Measurements from ENCODE around the gene RPS5. TPM values are rescaled to one million over a fixed set of nuclear protein-coding genes. Genes with fewer than 3 reads are reported as not detected.

Gene RPS5
- polyA plus RNA-seq, 4 donors = 816 to 1,178 (median 906) TPM

DNA sequence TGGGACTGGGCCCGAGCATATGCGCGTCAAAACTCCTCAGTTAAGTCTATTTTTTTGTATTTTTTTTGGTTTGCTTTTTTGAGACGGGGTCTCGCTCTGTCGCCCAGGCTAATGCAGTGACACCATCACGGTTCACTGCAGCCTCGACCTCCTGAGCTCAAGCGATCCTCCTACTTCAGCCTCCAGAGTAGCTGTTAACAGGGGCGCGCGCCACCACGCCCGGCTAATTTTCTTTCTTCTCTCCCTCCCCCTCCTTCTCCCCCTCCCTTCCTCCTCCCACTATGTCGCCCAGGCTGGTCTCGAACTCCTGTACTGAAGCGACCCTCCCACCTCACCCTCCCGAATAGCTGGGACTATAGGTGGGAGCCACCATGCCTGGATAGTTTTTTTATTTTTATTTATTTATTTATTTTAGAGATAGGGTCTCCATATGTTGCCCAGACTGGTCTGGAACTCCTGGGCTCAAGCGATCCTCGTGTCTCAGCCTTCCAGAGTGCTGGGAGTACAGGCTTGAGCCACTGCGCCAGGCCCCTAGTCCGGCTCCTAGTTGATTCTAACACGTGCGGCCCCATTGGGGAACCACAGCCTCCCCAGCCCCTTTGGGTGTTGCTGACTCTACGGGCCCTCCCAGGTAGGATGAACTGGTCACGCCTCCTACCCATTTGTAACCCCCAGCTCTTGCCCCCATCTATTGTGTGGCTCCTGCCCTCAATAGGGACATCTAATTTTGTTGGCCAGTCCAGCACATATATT, 5.4 kb upstream of the RPS5 start:
- DNase-seq (ENCODE audit: low read depth in 4 of 4, low spot score in 3 of 4) = no peak

DNA sequence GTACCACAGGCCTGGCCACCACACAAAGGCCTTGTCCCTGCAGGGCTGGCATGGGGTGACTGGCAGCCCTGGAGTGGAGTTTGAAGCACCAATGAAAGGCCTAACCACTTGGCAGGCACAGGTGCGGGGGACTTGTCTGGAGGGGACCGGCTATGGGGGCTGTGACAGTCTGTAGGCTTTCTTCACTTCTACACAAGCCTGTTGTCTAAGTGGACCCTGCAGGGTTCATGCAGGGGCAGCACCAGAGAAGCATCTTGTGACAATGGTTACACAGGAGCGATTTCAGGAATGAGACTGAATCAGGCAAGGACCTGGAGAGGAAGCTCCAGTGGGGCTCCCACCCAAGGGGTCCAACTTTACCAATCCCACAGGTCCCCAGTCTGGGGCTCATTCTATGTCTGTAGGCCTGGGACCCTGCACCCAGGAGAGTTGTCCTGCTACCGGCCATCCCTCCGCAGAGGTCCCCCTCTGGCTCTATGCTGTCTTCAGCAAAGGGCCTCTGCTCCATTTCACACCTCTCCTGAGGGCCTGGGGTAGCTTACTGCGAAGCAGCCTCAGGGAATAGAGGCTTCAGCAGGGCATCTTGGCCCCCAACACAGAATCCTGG, 4.0 kb upstream of the RPS5 start:
- DNase-seq (ENCODE audit: low read depth in 4 of 4, low spot score in 3 of 4) = no peak

DNA sequence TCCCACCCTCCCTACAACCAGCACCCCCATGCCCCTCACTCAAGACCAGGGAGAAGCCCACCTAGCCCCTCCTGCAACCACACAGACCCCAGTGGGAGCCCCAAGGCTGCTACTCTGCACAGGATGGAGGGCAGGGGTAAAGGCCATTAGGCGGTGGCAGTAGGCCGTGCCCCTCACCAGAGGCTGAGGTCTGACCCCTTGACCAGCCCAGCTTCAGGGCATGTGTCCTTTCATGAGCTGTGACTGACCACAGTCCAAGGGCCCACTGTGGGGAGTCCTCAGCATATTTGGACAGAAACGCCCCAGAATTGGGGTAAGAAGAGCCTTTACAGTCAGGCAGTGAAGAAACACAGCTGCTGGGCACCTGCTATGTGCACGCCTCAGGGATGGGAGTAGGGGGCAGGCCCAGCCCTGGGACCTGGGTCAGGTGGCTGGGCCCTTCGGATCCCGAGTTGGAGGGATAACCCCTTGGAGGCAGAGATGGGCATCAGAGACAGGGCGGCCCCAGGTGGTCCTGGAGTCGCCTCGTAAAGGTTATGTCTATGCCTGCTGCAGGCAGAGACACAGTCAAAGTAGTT, 1.7 kb upstream of the RPS5 start:
- DNase-seq (ENCODE audit: low read depth in 4 of 4, low spot score in 3 of 4) = no peak

DNA sequence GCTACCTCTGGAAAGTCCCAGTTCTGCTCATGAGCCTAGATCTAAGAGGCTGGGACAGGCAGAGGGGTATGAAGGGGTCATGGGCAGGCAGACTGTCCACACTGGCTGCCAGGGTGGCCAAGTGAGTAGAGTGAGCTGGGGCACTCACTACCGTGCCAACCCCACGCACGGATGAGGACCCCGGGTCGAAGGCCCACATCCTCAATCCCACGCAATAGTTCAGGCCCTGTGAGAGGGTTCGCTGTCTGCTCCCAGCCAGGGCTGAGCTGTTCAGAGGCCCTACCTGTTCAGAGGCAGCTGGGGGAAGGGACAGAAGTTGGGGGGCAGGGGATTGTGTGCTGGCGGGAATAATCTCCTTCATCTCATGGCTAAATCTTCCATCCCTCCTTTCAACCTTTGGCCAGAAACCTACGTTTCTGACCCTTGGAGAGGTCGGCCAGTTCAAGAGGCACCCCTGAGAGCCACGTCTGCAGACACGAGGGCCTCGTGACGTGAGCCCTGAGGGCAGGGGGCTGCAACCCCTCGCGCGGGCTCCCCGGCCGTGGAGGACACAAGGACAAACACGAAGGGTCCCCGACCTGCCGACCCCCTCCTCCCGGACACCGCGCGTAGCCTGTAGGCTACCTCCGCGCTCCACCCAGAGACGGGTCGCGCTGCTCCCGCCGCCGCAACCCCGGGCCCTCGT, 1.0 kb upstream of the RPS5 start:
- DNase-seq (ENCODE audit: low read depth in 4 of 4, low spot score in 3 of 4) = no peak

DNA sequence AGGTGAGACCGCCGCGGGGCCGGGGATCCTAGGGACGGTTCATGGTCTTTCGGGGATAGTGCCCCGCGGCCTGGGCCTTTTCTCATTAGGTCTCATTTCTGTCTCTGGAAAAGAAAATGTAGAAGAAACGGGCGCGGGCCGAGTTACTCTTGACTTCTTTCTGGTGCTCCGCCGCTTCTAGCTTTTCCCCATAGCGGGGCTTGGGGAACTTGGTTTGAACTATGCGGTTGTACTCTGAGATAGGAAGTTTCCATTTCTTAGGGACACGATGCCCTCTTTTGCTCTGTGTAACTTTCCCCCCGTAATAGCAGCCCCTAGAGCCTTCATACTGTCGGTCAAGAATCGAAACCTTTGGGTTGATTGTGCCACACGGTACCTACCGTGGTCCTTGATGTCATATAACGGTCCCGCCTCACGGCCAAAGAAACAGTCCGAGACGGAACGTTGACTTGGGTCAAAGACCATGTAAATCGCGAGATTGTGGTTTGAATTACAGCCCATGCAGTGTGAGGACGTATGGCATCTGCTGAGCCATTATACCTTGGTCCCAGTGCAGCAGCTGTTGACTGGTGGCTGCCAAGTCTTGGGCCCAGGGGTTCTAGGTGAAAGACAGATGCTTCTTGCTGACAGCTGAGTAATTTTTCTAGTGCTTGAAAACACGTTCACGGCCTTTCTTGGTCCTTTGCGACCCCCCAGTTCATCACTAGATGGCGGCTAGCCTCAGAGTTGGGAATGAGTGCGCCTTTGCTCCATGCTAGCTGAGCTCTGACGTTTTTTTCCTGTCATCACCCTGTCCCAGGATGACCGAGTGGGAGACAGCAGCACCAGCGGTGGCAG, 487 bp downstream of the RPS5 start:
- DNase-seq (ENCODE audit: low read depth in 4 of 4, low spot score in 3 of 4) = no peak

DNA sequence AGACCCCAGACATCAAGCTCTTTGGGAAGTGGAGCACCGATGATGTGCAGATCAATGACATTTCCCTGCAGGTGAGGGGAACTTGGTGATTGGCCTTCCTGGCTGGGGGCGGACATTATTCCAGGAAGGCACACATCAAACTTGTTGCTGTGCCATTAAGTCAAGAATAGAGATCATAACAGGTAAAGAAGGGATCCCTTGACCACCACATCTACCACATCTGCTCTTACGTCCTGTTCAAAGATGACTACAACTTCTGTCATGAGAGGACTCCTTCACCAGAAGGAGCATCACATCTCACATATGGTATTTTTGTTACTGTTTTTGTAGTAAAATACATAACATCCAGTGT, 1.1 kb downstream of the RPS5 start:
- no peak for DNase-seq (ENCODE audit: low read depth in 4 of 4, low spot score in 3 of 4)

DNA sequence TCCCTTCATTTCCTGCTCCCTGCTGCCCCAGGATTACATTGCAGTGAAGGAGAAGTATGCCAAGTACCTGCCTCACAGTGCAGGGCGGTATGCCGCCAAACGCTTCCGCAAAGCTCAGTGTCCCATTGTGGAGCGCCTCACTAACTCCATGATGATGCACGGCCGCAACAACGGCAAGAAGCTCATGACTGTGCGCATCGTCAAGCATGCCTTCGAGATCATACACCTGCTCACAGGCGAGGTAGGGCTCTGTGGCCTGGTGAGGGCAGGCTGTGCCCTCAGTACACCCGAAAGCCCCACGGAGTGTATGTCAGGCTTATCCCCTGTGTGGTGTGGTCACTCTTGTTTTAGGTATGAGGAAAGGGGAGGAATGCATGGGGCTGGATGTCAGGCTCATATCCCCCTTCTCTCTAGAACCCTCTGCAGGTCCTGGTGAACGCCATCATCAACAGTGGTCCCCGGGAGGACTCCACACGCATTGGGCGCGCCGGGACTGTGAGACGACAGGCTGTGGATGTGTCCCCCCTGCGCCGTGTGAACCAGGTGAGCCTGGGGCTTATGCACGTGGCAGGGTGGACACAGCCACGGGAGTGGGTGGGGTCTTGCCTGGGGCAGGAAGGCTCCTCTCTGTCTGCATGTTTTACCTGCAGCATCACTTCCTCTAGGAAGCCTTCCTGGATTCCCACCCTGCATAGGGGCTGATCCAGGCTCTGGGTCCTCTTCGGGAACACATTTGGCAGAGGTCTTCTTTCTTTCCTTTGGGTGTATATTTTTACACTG, 6.1 kb downstream of the RPS5 start:
- no peak for DNase-seq (ENCODE audit: low read depth in 4 of 4, low spot score in 3 of 4)

DNA sequence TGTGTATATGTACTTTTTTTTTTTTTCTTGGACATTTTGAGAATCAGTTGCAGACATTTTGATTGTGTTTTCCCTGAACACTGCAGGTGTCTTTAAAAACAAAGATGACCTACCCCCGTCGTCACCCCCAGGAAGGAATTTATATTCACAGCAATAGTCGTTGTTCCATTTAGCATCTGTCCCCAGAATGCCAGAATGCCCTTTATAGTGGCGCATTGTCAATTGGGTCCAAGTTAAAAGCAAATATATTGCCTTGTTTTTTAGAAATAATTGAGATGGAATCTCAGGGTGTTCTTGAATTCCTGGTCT, 6.6 kb downstream of the RPS5 start:
- DNase-seq (ENCODE audit: low read depth in 4 of 4, low spot score in 3 of 4) = no peak

DNA sequence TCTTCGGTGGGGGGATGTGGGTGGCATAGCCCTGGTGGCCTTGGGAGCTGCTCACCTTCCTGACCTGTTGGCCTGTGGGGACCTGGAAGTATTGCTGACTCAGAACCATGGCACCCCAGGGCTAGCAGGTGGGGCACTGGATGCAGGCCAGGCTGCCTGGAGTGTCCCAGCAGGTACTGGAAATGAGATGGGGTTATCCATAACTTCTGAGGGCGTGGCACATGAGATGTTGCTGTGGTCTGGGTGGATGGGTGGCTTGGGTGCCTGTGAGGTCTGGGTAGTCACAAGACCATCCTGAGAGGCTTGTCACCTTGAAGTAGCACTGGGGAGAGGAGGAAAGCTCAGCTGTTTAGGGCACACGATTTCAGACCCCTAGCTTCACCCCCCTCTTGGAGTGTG, 7.8 kb downstream of the RPS5 start:
- no peak for DNase-seq (ENCODE audit: low read depth in 4 of 4, low spot score in 3 of 4)

DNA sequence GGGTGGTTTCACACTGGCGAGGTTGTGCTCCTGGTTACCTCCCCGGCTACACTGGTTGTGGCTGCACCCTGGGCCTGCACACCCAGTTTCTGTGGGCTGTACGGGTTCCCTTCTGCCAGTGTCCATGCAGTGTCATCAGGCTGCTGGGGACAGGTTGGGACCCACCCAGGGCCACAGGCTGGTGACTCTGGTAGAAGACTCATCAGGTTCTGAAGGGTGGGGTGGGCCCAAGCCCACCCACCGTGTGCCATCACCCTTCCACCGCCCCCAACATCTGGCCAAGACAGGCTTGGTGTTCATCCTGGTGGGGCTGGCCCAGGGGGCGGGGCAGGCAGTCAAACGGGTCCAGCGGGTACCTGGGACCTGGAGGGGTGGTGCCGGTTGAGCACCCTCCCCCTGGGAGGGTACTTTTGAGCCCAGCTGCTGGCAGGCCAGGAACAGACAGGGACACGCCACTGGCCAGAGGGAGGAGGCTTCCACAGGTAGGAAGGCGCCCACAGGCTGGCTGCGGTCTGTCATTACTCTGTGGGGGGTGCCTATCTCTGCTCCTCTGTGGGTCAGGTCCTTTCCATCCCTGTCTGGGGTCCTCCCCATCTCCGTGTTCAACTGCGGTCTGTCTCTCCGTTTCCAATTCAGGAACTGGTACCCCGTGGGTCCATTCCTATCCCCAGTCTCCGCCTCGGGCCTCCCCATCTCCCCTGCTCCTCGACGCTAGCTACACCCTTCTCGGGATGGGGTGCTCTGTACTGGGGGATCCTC, 8.3 kb downstream of the RPS5 start, which contains the start of gene RNF225:
Gene RNF225 (plus strand): TSS at position 437 of the 759 bp plus-strand sequence. CDS start 434 bp downstream, outside the sequence.
- DNase-seq (ENCODE audit: low read depth in 4 of 4, low spot score in 3 of 4) = no peak

DNA sequence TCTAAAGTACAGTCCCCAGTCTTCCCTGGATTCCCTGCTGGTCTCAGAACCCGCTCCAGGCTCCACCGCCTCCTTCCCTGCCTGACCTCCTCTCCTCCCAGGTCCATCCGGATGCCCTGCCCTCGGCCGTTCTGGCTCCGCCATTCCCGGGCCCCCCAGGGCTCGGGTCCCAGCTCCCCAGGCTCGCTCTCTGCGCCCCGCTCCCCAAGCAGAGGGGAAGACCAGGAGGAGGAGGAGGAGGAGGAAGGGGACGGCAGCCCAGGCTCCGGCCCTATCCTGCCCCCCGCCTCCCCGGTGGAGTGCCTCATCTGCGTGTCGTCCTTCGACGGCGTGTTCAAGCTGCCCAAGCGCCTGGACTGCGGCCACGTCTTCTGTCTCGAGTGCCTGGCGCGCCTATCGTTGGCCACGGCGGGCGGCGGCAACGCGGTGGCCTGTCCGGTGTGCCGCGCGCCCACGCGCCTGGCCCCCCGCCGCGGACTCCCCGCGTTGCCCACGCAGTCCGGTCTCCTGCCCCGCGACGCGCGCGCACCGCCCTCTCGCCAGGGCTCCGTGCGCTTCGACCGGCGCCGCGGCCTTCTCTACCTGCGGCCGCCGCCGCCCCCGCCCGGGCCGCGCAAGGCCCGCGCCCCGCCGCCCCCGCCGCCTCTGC, 9.0 kb downstream of the RPS5 start:
- no peak for DNase-seq (ENCODE audit: low read depth in 4 of 4, low spot score in 3 of 4)

DNA sequence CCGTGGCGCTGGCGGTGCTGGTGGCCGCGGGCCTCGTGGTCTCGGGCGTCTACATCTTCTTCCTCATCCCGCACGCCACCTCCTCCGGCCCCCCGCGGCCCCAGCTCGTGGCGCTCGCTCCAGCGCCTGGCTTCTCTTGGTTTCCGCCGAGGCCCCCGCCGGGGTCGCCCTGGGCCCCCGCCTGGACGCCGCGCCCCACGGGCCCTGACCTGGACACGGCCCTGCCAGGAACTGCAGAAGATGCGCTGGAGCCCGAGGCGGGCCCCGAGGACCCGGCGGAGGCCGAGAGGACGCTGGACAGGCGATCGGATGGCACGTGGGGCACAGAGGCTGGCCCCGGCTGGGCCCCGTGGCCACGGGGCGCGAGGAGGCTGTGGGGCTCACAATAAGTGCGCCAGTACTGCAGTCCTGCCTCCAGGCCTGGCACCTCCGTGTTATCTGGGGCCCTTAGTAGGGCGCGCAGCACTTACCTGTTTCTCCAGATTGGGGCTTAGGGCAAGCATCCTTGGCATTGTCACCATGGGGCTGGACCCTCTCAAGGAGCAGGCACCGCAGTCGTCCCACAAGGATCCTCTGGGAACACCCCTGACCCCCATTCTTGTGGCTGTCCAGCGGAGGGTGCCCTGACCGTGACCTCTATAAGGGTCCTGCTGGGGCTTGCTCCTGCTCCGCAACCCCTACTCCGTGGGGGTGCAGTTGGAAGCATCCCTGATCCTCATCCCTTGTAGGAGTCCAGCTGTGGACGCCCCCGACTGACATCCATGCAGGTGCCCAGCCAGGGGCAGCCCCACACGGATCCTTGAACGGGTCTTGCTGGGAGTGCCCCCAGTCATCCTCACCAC, 9.8 kb downstream of the RPS5 start:
- DNase-seq (ENCODE audit: low read depth in 4 of 4, low spot score in 3 of 4) = no peak

DNA sequence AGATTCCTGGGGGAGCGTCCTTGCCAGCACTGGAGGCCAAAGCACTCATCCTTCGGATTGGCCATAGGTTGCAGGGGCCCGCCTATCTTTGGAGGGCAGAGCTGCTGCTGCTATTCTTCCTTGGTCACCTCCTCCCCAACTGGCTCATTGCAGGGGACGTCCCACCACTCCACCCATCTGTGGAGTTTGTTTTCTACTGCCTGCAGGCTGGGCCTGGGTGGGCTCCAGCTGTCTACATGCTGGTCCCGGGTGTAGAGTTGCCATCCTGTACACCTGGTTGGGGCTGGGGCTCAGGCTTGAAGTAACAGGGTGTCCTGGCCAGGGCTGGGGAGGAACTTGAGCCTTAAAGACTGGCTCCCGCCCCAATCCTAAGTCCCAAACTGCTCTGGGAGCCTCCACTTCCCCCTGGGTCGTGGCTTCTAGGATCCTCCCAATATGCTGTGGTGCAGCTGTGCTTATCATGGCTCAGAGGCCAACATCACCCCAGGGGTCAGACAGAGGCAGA, 10.5 kb downstream of the RPS5 start:
- no peak for DNase-seq (ENCODE audit: low read depth in 4 of 4, low spot score in 3 of 4)

DNA sequence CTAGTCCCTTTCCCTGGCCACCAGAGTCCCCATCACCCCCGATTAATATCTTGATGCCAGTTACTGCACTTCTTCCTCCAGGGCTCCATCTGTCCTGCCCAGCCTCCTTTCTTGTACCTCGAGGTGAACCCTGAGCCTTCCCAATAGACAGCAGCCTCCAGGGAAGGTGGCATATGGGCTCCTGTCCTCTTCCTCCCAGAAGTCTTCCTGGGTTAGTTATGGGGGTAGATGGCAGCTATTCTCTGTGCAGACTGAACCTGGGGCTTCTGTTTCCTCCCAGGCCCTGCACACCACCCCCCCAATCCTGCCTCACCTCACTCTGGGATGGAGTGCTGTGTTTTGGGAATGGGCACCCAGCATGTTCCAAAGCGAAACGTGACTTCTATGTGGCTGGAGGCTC, 11.0 kb downstream of the RPS5 start:
- DNase-seq (ENCODE audit: low read depth in 4 of 4, low spot score in 3 of 4) = no peak

DNA sequence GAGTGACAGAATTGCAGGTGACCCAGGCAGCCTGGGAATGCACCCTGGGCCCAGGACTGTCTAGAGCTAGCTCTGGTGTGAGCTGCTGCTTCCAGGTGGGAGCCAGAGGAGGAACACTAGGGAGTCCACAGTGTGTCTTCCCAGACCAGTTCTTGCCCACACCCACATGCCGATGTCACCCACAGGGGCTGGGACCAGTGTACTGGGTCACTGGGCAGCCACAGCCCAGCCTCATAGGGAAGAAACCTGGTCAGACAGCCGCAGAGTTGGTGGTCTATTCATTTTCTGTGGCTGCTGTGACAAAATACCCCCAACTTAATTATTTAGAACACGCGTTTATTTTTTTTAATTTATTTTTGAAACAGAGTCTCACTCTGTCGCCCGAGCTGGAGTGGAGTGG, 11.5 kb downstream of the RPS5 start:
- DNase-seq (ENCODE audit: low read depth in 4 of 4, low spot score in 3 of 4) = no peak

DNA sequence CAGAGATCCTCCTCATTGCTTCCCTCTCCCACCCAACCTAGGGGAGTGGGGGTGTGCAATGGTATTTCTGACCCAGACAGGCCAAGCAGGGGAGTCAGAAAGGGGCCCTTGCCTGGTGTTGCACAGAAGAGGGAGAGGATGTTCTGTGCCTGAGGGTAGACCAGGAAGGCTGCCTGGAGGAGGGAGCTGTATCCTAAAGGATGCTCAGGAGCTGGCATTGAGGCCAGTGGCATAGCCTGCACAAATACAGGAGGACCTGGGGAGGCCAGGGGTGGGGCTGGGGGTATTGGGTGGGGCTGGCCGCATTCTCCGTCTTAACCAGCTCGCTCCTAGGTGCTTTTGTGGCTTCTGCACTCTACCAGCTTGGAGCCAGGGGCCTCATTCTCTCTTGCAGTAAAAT, 12.8 kb downstream of the RPS5 start:
- no peak for DNase-seq (ENCODE audit: low read depth in 4 of 4, low spot score in 3 of 4)

DNA sequence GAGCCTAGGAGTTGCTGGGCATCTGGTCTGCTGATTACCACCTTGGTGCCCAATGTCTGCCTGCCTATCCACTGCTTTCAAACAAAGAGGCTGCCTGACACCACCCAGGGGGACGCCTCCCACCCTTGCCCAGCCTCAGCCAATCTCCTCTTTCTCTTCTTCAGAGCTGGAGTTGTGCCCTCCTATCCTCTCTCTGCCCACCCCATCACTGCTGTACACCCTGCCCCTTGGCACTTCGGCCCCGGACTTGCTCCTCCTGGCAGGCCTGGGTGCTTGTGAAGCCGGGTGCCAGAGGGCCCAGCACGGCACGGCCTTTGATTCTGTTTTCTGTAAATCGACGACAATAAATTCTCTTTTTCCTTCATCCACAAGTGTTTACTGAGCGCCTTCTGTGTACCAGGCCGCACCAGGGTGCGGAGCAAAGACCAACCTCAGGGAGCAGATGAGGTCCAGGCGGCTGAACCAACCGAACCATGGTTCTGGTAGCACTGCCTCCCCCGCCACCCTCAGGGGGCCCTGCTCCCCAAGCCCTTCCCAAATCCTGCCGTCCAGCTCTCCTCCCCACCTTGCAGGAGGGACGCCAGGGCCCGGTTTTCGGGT, 13.3 kb downstream of the RPS5 start:
- no peak for DNase-seq (ENCODE audit: low read depth in 4 of 4, low spot score in 3 of 4)
